NCI-H345 (cell line): ENCODE results near the gene SPINK6.

Experiments used
- DNase-seq: peaks from one replicate; lab custom pipeline; 2025; lab: John Stamatoyannopoulos, UW

The SPINK6 gene

GRCh38 chr5:148224117-148224742 lies 21.4 kb downstream of the SPINK6 start:
- no peak for DNase-seq

- DNase-seq, result no peak
These were observed 25.6 kb downstream of the SPINK6 start for GRCh38 chr5:148228392-148228984.

- no peak for DNase-seq
These were observed 27.0 kb downstream of the SPINK6 start for GRCh38 chr5:148229840-148230239.

GRCh38 chr5:148230240-148230639 lies 27.4 kb downstream of the SPINK6 start:
- DNase-seq, result no peak

GRCh38 chr5:148237785-148238417 lies 35.1 kb downstream of the SPINK6 start:
- DNase-seq, result no peak

- no peak for DNase-seq
These were observed 35.6 kb downstream of the SPINK6 start, which contains the start of gene MARCOL for GRCh38 chr5:148238418-148238794. Gene MARCOL, plus strand, starts transcription at chr5:148238525. Its CDS starts 73 bp downstream, at chr5:148238598.

GRCh38 chr5:148248894-148249293 lies 46.1 kb downstream of the SPINK6 start:
- no peak for DNase-seq

GRCh38 chr5:148255456-148255855 lies 52.6 kb downstream of the SPINK6 start:
- no peak for DNase-seq

GRCh38 chr5:148259288-148259687 lies 56.4 kb downstream of the SPINK6 start:
- no peak for DNase-seq

- no peak for DNase-seq
These were observed 58.4 kb downstream of the SPINK6 start for GRCh38 chr5:148261221-148261620.
